GM12873 (cell line): ENCODE data around the gene TMEM184A.

ENCODE experiments used
- TF ChIP-seq, protein P1 (sequence below): IDR thresholded peaks from 2 replicates; pipeline ENCODE4 v1.5.1; 2012; ENCODE audit warnings: low read depth, mild to moderate bottlenecking, moderate library complexity, low read length, control low read depth; ENCODE audit not compliant: insufficient read depth; ENCODE audit errors: missing control alignments

Gene TMEM184A

GRCh38 chr7:1539181-1539881 is 16.7 kb downstream of the TMEM184A start:
- TF ChIP-seq, protein P1, sequence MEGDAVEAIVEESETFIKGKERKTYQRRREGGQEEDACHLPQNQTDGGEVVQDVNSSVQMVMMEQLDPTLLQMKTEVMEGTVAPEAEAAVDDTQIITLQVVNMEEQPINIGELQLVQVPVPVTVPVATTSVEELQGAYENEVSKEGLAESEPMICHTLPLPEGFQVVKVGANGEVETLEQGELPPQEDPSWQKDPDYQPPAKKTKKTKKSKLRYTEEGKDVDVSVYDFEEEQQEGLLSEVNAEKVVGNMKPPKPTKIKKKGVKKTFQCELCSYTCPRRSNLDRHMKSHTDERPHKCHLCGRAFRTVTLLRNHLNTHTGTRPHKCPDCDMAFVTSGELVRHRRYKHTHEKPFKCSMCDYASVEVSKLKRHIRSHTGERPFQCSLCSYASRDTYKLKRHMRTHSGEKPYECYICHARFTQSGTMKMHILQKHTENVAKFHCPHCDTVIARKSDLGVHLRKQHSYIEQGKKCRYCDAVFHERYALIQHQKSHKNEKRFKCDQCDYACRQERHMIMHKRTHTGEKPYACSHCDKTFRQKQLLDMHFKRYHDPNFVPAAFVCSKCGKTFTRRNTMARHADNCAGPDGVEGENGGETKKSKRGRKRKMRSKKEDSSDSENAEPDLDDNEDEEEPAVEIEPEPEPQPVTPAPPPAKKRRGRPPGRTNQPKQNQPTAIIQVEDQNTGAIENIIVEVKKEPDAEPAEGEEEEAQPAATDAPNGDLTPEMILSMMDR, result no peak

DNA sequence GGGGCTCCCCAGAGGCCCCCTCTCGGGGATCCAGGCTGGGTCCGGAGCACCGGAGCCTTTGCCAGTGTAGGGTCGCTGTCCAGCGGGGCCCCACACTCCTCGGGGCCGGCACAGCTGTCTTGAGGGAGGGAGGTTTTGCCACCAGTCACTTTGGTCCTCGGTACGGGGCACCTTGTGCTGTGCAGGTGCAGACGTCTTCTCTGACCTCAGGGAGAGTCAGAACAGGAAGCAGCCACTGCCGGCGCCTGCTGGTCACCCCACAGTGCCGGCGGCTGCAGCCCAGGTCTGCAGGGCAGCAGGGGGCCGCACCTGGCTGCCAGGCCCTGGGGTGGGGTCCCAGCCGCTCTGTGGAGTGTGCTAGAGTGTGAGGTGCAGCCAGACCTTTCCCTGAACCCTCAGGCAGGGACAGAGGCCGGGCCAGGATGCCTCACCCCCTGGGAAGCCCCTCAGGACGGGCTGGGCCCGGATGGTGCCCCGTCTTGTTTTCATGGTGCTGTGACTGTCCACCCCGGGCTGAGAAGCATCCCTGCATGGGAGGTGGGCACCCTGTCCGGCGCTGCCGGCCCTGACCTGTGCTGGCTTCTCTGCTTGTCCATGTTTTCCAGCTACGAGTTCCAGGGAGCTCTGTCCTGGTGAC is 17.3 kb downstream of the TMEM184A start:
- TF ChIP-seq, protein P1, result no peak

- TF ChIP-seq, protein P1, result no peak
Observed at GRCh38 chr7:1537535-1538412, 18.2 kb downstream of the TMEM184A start.

- TF ChIP-seq, protein P1, result no peak
Observed at GRCh38 chr7:1536743-1537534, 19.1 kb downstream of the TMEM184A start.

- TF ChIP-seq, protein P1, result no peak
Observed at GRCh38 chr7:1536455-1536742, 19.6 kb downstream of the TMEM184A start.

DNA sequence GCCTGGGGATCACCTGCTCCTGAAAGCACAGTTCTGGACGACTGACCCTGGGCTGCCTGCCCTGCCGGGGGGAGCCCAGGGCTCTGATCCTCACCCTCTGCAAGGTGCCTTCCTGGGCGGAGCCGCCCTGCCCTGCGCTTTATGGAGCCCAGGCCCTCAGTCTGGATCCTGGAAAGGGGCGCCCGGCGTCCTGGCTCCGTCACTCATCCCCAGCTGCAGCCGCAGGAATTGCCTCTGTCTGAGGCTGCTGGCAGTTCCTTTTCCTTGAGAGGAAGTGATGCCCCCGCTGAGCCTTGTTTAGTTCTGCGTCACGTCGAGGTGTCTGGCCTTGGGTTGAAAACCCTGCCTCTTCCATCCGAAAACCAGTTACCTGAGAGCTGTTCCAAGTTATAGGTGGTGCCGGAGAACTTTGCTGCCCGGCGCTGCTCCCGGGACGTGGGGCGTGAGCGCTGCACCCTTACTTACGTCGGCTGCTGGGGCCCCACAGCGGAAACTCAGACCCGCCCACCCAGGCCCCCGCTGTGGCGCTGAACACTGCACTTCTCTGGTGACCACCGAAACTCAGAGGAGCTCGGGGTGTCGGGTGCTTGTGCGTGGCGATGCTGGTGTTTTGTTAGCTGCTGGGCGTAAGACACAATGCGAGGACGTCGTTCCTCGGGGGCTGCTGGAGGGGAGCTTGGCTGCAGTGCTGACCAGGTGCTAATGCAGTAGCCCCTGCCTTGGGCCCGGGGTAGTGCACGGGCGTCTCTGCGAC is 20.1 kb downstream of the TMEM184A start:
- TF ChIP-seq, protein P1, result no peak
